Inflammatory macrophage treated with lipopolysaccharide for 1 hour (primary cell): ENCODE measurements around the gene RCAN2.
A peak's percentile ranks its signal among the peaks of the same experiment; 100 is the strongest.

Source experiments
- DNase-seq, 2 donors: peaks; one replicate each; pipeline ENCODE4 v3.0.0-alpha.2; 2020 to 2022

The RCAN2 gene

GRCh38 chr6:46491201-46491627, at the start of gene RCAN2:
TSS of gene RCAN2 (minus strand) at chr6:46491449.
- DNase-seq, result peak; percentile 17 to 19

DNA sequence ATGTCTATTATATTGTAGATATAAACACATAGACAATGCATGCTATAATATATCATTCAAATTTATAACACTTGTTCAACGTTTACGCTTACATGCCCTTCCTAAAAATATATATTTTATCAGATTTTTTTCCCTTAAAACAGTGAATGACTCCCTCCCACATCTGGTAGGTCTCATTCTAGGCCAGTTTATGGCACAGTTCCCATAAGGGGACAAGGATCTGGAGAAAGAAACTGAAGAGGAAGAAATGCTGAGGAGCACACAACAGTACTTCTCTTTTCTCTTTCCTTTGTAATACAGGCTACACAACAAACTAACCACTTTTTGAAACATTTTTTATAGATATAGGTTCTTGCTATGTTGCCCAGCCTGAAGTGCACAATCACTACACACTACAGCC, 48.6 kb upstream of the RCAN2 start:
- no peak for DNase-seq

DNA sequence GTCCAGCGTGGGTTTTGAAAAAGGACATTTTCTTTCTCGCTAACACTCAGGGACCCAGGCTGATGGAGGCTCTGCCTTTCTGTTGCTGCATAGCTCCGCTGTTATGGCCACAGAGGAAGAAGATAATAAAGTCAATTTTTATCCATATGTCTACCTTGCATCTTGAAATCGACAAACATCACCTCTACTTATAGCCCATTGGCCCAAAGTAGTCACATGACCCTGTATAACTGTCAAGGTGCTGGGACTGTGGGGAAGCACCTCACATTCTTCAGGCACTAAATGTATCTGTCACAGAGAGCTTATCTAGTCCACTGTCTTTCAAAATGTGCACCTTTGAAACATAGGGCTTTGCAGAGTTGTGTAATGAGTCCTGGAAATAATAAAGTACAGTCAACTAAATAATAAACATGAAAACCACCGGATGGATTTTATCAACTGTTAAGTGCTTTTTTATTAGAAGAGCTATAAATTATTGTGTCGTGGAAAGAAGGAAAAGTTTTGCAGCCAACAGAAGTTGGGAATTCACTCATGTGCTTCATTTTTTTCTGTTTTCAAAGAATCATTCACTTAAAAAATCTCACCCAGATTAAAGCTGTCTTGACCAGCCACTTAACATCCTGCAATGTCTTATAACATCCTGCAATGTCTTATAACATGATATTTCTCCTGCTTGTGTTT, 47.7 kb upstream of the RCAN2 start:
- DNase-seq, result no peak

DNA sequence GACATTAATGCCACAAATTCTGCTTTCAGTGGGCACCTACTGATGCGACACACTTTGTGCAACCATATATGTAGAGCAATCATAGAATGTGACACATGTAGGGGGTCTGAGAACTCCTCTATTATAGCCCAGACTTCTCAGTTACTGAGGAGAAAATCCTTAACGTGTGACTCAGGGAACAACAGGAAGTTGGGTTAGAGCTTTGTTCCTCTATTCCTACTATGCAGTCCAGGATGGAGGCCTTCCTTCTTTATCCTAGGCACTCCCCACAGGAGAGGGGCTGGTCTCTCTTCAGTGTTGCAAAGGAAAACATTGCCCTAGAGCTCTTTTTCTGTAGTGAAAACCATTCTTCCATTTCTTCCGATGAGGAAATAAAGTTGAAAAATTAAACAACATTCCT, 39.6 kb upstream of the RCAN2 start:
- DNase-seq, result peak; percentile 5 to 6

DNA sequence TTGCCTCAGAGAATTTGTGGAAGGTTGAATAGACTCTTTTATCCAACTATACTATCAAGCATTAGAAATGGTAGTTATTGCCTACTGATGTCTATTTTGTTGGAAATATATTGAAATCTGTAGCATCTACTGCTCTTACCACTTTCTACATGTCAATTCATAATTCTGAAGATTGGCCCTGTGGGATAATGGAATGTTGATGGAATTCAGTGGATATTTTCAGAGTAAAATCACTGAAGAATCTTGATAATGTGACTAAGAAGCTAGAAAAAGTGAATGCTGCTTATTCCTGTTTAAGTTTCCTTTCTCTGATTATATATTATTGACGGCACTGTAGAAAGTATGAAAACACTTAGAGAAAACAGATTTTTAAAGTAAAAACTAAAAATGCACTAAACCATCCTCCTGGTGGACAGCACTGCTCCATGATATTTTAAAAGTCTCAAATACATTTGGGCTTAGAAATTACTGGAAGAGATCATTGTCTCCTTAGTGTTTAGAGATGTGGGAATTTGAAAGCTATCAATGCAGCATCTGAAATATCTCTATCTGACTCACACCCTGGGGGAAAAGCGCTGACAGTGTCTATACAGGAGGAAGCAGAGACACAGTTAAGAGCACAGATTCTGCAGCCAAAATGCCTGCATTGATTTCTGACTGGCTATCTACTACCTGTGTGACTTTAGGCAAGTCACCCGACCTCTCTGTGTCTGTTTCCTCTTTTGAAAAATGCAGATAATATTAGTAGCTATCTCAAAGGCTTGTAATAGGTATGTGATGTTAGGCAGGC, 37.9 kb upstream of the RCAN2 start:
- no peak for DNase-seq

DNA sequence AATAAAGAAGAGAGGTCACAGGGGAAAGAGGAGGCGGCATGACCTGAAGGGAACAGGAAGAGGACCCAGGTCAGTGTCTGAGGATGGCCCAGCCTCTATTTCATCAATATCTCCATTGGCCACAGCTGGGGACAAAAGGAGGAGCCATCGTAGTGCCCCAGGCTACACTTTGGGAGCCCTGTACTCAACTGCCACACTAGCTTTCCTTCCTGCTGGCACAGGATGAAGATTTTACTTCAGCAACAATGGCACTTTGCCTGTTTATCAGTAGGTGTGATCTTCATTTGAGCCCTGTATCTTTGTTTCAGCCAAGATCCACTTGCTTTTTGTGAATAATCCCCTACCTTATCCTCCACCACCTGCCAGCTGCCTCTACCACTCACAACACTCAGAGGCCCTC, 35.4 kb upstream of the RCAN2 start:
- no peak for DNase-seq

GRCh38 chr6:46525583-46525982, 34.3 kb upstream of the RCAN2 start:
- no peak for DNase-seq

DNA sequence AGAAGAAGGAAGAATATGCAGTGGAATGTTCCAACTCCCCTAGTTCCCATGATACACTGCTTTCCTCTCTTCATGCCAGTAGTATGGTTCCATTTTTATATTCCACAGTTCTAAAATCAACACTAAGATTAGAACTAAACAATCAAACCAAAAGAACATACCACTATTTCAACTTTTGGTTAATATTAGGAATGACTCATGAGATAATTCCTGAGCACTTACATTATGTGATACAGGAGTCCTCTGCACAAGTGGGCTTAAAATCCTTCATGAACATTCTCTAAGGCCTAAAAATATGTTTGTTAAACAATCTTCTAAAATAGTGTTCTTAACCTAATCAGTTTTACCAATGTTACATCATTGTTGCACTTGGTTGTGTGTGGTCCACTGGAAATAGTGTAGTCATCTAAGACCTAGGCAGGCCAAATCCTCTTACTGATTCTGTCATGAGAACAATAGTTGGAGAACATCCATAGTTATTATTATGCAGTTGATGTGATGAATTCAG, 30.3 kb upstream of the RCAN2 start:
- DNase-seq, result no peak

DNA sequence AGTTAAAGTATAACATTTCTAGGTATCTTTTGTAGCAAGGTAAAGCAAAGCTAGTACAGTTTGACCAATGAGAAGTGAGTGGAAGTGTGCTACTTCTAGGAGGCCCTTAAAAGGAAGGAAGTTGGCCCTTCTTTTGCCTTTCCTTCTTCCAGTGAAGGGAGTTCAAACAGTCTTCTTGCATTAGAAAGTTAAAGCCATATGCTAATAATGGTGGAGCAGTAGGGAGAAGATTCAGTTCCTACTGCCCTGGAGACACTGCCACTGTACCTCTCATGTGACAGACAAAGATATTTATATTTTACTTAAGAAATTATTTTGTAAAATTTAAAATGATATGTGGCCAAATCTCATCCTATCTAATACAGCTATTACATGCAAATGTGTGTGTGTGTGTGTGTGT, 26.0 kb upstream of the RCAN2 start:
- no peak for DNase-seq

DNA sequence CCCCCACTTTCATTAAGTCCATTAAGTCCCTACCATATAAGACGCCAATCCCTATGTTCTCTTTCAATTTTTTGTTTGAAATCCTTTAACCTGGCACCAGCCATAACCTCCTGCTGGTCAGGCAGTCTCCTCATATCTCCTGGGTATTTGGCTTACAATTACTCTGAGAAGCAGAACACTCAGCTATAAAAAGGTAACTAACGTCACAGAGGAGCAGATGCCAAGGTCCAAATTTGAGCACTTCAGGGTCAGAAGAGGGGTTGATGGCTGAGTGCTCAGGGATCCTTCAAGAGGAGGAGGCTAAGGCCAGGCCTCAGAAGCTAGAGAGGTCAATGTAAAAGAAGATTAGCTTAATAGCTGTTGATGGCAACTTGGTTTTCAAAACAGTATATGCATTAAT, 22.3 kb upstream of the RCAN2 start:
- no peak for DNase-seq

DNA sequence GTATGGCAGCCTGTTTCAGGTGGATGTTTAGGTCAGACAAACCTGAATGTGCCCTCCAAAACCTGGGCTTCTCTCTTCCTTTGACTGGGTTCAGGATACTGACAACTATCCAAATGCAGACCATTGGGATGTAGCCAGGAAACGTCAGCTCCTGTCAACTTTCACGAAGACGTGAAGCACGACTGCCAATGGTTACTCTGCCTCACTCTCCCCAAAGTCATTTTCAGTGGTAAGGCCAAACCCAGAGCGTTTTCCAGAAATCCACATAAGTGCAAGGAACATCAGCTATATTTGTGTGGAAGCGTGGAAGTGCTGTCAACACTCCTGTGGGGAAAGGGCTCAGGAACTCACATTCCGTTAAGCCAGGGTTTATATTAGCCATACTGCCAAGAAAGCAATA, 20.1 kb upstream of the RCAN2 start:
- no peak for DNase-seq

DNA sequence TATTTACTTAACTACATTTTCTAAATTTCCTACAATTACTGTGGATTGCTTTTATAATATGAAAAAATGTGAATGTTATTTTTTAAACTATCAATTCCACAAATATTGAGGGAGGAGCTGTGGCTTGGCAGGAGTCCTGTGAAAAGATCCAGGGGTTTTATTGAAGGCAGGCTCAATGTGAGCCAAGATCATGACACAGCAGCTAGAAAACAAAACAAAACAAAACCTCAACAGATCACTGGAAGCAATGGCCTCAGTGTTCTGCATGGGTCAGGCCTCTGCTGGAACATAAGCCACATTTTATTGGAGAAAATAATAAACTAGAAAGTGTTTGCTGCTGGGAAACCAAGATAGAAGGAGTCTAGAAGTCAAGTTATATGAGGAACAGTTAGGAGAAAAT, 19.4 kb upstream of the RCAN2 start:
- no peak for DNase-seq

GRCh38 chr6:46509981-46510510, 18.8 kb upstream of the RCAN2 start:
- no peak for DNase-seq

GRCh38 chr6:46509063-46509462, 17.8 kb upstream of the RCAN2 start:
- DNase-seq, result no peak

DNA sequence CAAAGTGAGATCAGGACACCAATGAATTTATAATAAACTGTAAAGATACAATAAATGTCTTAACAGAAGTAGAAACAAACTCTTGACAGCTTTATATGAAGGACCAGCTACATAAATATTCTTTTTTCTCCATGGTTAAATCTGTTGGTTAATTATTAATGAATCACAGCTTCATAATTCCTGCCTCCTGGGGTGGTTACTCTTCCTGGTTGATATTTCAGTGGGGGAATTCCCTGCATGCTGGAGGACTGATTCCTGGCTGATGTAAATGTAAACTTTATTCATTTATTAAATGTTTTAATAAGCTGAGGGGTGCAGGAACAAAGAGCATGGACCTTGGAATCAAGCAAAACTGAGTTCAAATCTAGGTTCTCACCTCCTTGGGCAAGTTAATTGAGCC, 16.2 kb upstream of the RCAN2 start:
- no peak for DNase-seq

DNA sequence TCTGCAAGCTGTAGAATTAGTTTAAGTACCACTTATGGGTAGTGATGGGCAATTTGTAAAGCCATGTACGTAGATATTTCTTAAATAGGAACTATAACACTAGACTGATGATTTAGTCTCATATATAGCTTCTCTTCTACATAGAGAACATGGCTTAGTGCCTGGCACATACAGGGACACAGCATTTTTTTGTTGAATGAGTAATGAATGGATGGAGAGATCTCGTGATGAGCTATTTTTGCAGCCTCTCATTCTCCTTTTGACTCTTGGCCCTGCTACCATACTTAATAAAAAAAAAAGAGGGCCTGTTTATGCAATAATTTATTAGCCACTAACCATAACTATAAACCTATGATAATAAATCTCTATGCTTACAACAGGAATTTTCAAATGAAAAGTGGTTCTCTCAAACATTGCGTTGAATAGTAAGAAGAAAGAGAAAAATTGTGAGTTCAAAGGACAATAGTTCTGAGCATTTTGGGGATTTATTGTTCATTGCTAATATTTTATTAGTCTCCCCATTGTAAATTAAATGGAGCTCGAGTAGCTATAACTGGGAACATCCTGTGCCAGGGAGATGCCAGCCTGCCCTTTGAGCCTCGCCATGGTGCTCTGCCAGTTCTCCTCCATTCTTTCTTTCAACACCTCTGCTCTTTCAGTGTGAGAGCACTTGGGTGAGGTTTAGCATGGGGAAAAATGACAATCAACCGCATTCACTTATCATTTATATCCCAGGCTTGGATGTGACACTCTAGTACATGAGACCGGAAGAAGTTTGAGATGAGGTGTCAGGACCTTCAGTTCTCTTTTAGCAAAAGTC, 14.7 kb upstream of the RCAN2 start:
- DNase-seq, result no peak

DNA sequence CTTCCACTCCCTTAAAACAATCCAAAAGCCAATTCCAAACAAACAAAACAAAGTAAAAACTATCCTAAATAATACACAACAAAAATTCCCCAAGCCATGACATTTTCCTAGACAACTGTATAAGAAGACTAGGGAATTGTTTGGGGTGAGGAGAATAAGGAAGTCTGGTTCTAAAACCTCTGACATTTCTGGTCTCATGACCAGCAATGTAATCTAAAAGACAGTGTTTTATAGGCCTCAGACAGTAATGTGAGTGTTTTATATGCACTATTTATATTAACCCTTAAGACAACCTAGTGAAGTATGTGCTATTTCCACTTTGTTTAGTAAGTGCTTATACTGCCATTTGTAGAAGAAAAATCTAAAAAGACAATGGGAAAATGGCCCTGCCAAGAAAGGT, 13.0 kb upstream of the RCAN2 start:
- no peak for DNase-seq

DNA sequence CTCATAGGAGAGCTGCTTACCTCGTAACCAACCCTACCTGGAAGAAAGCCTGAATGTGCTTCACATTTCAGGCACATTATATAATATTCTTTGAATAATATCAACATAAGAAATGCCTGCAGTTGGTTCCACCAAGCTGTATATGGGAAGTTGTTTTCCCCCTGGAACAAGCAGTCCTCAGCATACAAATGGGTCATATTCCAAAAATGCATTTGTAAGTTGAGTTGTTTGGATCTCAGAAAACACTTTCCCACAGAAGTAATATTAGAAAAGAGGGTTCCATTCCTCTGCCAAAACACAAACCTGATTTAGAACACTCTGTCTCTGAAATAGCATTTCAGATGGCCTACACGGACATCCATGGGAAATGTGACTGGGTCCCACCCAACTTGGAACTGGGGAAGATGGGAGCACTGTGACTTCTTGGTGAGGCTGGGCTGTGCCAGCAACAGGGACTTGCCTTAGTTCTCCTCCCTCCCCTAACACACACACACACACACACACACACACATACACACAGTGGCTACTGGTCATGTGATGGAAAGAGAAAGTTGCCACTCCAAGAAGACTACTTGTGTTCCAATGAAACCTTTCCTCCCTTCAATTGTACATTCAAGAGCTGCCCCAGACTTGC, 11.4 kb upstream of the RCAN2 start:
- DNase-seq, result no peak

- DNase-seq, result peak in 1 of 2 donors; percentile 25
Observed at GRCh38 chr6:46501136-46502089, 10.2 kb upstream of the RCAN2 start.

DNA sequence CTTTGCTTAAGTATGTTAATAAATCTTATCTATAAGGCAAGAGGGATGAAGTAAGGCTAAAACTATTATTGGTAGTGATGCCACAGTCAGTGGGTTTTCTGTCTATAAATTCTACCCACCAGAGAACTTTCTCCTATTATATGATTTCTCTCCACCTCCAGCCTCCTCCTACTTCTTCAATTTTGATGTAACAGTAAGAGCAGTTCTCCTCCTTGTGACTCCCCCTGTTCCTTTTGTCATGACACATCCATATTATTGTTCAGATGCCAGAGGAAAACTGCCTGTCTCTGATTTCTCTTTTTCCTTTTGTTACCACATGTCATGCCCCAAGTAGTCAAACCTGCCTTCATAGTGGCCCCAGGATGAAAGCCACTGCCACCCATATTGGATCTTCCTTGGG, 9.1 kb upstream of the RCAN2 start:
- DNase-seq, result peak in 1 of 2 donors; percentile 29
